Lower leg skin (tissue), 4 donors: ENCODE measurements around the gene RIMBP3C. TPM values are rescaled to one million over a fixed set of nuclear protein-coding genes. Genes with fewer than 3 reads are reported as not detected.

Experiments used
- DNase-seq, 2 donors: peaks; one replicate each; pipeline ENCODE4 v3.0.0-alpha.2; 2019; ENCODE audit warnings: low spot score in 2 of 2
- H3K4me3 ChIP-seq: fragments of 200-600 bp; sonication (generic); 2 replicates; pipeline ENCODE4 v1.5.1; 2017; ENCODE audit warnings: mild to moderate bottlenecking, low read depth; ENCODE audit not compliant: poor library complexity, severe bottlenecking
- CTCF ChIP-seq, 3 donors: fragments of 450-650 bp; IDR thresholded peaks; one replicate each; pipeline ENCODE4 v1.5.1; 2016; ENCODE audit warnings: antibody characterized with exemption in 3 of 3, mild to moderate bottlenecking in 3 of 3, moderate library complexity in 2 of 3
- POLR2A ChIP-seq, 2 donors: fragments of 450-650 bp; IDR thresholded peaks; one replicate each; pipeline ENCODE4 v1.6.1; 2016 to 2017; ENCODE audit warnings: antibody characterized with exemption in 2 of 2, mild to moderate bottlenecking in 1 of 2, moderate library complexity in 1 of 2
- WGBS, 2 donors: methylation state at CpG; one replicate each; pipeline ENCODE4 v1.1.5; 2018; 5-methylcytosine and 5-hydroxymethylcytosine counted together
- intact Hi-C: fragments of 100-400 bp; cut with DNase I; formaldehyde crosslinking; loops from one replicate; pipeline ENCODE4 v1.15.0; 2023; ENCODE audit warnings: low total_unique reads
- total RNA-seq, 4 donors: library from RNA; depleted of rRNA; stranded (reverse); fragments of >200 nt; gene quantifications; one replicate each; pipeline ENCODE4 v1.1.0, GENCODE V29; 2016

Gene RIMBP3C
- total RNA-seq, 4 donors from 2014 or later, result 0.20 to 0.30 TPM; not detected in 2

GRCh38 chr22:21593406-21594232 lies 42.4 kb upstream of the RIMBP3C start:
- intact Hi-C loops, result no loop called here
- H3K4me3 ChIP-seq, result no peak overlapping the region
- TF ChIP-seq CTCF (IDR thresholded peaks at IDR 0.05), result no peak
- 80 to 83% methylated on average over 11 of the region's 11 CpGs for WGBS, 2 donors
- DNase-seq, result no peak

- intact Hi-C loops, result no loop called here
Measured at GRCh38 chr22:21592422-21592821, 41.2 kb upstream of the RIMBP3C start.

GRCh38 chr22:21591695-21592094 lies 40.4 kb upstream of the RIMBP3C start:
- intact Hi-C loops, result no loop called here
- no peak for DNase-seq
- no peak overlapping the region for H3K4me3 ChIP-seq
- TF ChIP-seq CTCF (IDR thresholded peaks at IDR 0.05), result no peak
- no peak for TF ChIP-seq POLR2A (IDR thresholded peaks at IDR 0.05)
- WGBS, 2 donors, result 44 to 53% methylated on average over 9 of the region's 9 CpGs

More at GRCh38 chr22:21592422-21592821, 41.2 kb upstream of the RIMBP3C start:
- 83 to 90% methylated on average over 3 of the region's 3 CpGs for WGBS, 2 donors
- DNase-seq, result no peak
- no peak for TF ChIP-seq CTCF (IDR thresholded peaks at IDR 0.05)
- no peak for TF ChIP-seq POLR2A (IDR thresholded peaks at IDR 0.05)
- H3K4me3 ChIP-seq, result no peak overlapping the region

GRCh38 chr22:21590809-21591641 lies 39.8 kb upstream of the RIMBP3C start:
- 66% methylated on average over 9 of the region's 9 CpGs for WGBS, 2 donors
- intact Hi-C loops, result no loop called here
- TF ChIP-seq CTCF (IDR thresholded peaks at IDR 0.05) (no peak), POLR2A (IDR thresholded peaks at IDR 0.05) (no peak)
- H3K4me3 ChIP-seq, result no peak overlapping the region
- DNase-seq, result no peak

- no peak for DNase-seq
- TF ChIP-seq POLR2A (IDR thresholded peaks at IDR 0.05) (no peak), CTCF (IDR thresholded peaks at IDR 0.05) (no peak)
- intact Hi-C loops, result no loop called here
- no peak overlapping the region for H3K4me3 ChIP-seq
- WGBS, 2 donors, result 87 to 89% methylated on average over 8 of the region's 8 CpGs
Measured at GRCh38 chr22:21589396-21589795, 38.1 kb upstream of the RIMBP3C start.
